GM19467 (cell line): ENCODE results near the gene TMEM255B.

Source experiments
- ATAC-seq: cut with Tn5 transposase; IDR thresholded peaks from one replicate; pipeline ENCODE4 v1.9.1; 2021; ENCODE audit warnings: mild to moderate bottlenecking, moderate library complexity; ENCODE audit not compliant: unreplicated experiment

TMEM255B gene

DNA sequence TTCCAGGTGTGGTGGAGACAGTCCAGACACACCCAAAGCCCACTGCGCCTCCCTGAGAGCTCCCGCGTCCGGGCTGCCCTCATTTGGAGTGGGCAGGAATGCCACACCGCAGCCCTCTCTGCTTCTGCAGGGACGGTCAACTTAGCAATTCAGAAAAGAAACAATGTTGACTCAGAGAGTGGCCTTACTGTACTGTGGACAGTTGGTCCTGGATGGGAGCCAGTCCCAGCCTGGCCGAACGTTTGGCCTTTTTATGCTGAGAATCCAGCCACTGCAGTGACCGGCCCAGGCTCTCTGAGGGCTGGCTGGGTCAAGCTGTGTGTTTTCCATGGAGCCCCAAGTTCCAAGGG, 97.7 kb downstream of the TMEM255B start:
- no peak for ATAC-seq

- no peak for ATAC-seq
Observed at GRCh38 chr13:113857531-113858195, 98.6 kb downstream of the TMEM255B start.

DNA sequence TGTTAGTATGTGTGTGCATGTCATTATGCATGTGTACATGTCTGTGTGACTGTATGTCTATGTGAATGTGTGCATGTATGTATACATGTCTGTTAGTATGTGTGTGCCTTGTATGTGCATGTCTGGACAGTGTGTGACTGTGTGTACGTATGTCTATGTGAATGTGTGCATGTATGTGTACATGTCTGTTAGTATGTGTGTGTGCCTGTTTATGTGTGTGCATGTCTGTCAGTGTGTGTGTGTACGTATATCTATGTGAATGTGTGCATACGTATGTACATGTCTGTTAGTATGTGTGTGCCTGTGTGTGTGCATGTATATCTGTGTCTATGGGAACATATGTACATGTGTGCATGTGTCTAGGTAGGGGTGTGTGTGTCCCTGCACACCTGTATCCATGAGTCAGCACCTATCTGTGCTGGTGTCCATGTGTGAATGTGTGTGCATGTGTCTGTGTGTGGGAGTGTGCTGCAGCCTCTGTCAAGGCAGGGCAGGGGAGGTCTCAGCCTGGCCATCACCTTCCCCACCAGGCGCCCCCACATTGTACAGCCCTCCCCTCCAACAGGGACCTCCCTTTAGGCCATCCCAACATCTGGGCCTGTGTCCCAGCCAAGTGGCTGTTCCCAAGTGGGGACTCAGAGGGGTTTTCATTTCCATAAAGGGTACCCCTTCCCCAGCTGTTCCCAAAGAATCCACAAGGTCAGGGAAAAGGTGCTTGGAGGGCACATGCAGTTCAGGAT, 100.5 kb downstream of the TMEM255B start:
- no peak for ATAC-seq

- no peak for ATAC-seq
Observed at GRCh38 chr13:113860051-113860664, 101.1 kb downstream of the TMEM255B start.

- ATAC-seq, result no peak
Observed at GRCh38 chr13:113860665-113861432, 101.8 kb downstream of the TMEM255B start.

DNA sequence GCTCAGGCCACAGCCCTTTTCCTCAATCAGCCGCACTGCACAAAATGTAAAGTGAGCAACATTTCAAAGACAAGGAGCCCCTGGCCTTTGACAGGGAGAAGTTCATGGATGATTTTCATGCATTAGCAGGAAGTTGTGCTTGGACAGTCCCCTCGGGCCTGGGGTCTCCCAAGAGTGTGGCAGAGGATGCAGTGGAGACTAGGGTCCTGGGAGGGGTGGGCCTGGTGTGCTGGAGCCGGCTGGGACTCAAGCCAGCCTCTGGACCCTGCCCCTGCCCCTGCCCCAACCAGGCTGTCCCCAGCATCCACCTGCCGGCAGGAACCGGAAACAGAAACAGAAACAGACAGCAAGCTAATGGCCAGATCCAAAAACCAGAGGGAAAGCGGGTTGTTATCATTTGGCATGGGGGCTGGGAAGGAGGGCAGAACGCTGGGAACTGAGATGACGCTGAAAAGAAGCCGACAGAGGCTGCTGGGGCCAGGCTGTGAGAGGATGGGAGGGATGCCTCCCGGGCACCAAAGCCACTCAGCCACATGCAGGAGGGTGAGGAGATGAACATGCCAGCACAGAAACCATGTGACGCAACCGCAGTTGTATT, 102.5 kb downstream of the TMEM255B start:
- no peak for ATAC-seq

DNA sequence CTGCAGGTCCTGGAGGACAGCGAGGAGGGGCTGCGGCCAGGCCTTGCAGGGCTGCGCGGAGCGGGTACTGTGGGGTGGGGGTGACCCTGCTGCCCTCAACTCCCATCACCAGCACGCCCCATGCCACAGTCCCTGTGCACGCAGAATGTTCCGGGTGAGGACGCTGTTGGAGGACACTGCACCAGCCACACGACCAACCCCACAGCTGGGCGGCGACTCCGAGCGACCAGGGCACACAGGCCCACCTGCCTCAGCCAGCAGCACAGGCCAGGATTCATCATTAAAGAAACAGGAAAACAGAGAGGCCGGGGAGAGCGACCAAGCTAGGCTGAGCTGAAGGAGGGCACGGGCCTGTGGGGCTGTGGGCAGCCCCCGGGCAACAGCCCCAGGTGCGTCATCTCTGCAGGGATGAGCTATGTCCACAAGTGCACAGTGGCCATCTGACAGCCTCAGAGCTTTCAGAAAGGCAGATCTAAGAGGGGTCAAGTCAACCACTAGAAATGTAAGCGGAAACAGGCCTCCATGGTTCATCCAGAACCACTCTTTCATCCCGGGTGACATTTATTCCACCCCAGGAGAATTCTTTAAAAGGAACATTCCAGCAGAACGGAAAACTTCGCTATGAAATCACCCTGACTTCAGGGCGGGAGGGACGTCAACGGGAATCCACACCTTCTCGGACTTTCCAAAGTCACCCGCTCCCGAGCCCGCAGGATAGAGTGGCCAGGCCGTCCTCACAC, 103.3 kb downstream of the TMEM255B start:
- no peak for ATAC-seq

GRCh38 chr13:113862931-113863523, 104.0 kb downstream of the TMEM255B start:
- no peak for ATAC-seq

GRCh38 chr13:113863524-113864272, 104.7 kb downstream of the TMEM255B start, which contains the start of gene GAS6:
Gene GAS6, minus strand, starts transcription at chr13:113864076. Its CDS starts 156 bp downstream, at chr13:113863920.
- no peak for ATAC-seq

- no peak for ATAC-seq
Observed at GRCh38 chr13:113864273-113864890, 105.4 kb downstream of the TMEM255B start.

DNA sequence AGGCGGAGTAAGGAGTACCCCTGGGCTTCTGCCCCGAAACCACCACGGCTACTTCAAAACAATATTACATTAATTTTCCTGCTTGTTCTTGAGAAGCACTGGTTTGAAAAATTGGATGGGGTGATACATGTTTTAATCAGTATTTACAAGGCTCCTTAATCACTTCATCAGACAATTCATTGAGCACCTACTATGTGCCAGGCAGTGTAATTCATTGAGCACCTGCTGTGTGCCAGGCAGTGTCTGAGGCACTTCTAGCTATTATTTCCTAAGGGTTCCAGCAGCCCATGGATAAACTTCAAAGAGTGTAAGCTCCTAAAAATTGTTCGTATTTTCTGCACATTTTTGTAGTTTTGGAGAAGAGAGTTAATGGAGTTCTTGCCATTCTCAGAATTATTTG, 106.4 kb downstream of the TMEM255B start:
- no peak for ATAC-seq
